Bronchial epithelial cell (primary cell): ENCODE results near the gene PRKAB1. TPM values are rescaled to one million over a fixed set of nuclear protein-coding genes. Genes with fewer than 3 reads are reported as not detected.
A peak's percentile ranks its signal among the peaks of the same experiment; 100 is the strongest.

ENCODE experiments used
- DNase-seq: peaks from one replicate; pipeline ENCODE4 v3.0.0-alpha.2; 2010; ENCODE audit warnings: low read depth
- FAIRE-seq: peaks from 2 replicates; lab custom pipeline; 2011; peaks lifted over from hg19 to GRCh38; lab: Jason Lieb, UNC
- H3K27me3 ChIP-seq: 2 replicates; pipeline ENCODE4 v1.5.1; 2011; ENCODE audit warnings: low read length; ENCODE audit not compliant: control insufficient read depth, insufficient read depth
- H3K36me3 ChIP-seq: 2 replicates; pipeline ENCODE4 v1.5.1; 2011; ENCODE audit warnings: low read length; ENCODE audit not compliant: control insufficient read depth, insufficient read depth
- H3K4me3 ChIP-seq: 2 replicates; pipeline ENCODE4 v1.5.1; 2011; ENCODE audit warnings: mild to moderate bottlenecking, low read depth, low read length, control low read depth
- CTCF ChIP-seq: IDR thresholded peaks from 2 replicates; pipeline ENCODE4 v1.5.1; 2011; ENCODE audit warnings: mild to moderate bottlenecking, moderate library complexity, low read length, control low read depth, inconsistent platforms; ENCODE audit not compliant: insufficient read depth, severe bottlenecking
- total RNA-seq: library from RNA; depleted of rRNA; stranded (reverse); fragments of >200 nt; gene quantifications from 2 replicates; pipeline ENCODE4 v1.2.1, GENCODE V29; 2014

PRKAB1 gene
- total RNA-seq, 1 donor from 2014 or later, result 19.5 TPM

DNA sequence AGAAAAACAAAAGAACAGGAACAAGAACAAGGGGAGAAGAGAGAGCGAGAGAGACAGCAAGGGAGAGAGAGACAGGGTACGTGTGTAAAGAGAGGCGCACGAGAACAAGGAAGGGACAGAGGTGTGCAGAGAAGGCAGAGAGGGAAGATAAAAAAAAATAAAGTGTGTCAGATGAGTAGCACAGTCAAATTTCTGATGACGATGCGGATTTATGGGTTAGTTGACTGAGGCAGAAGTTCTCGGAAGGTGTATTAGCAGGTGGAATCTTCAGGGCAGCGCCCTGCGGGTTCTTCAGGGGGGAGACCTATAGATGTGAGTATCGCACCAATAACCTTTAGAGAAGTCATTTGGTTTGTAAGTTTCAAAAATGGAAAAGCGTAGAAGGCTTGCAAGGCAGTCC, 44.8 kb downstream of the PRKAB1 start:
- no peak for TF ChIP-seq CTCF
- Histone ChIP-seq H3K27me3 (no peaks in the 10 kb centered on the region), H3K4me3 (no peak overlapping the region), H3K36me3 (no peaks in the 10 kb centered on the region)
- DNase-seq (no peak), FAIRE-seq (no peak)

- Histone ChIP-seq H3K27me3 (no peaks in the 10 kb centered on the region), H3K4me3 (no peak overlapping the region), H3K36me3 (no peaks in the 10 kb centered on the region)
- FAIRE-seq (no peak), DNase-seq (no peak)
- no peak for TF ChIP-seq CTCF
These were observed 45.7 kb downstream of the PRKAB1 start for GRCh38 chr12:119713551-119714031.

DNA sequence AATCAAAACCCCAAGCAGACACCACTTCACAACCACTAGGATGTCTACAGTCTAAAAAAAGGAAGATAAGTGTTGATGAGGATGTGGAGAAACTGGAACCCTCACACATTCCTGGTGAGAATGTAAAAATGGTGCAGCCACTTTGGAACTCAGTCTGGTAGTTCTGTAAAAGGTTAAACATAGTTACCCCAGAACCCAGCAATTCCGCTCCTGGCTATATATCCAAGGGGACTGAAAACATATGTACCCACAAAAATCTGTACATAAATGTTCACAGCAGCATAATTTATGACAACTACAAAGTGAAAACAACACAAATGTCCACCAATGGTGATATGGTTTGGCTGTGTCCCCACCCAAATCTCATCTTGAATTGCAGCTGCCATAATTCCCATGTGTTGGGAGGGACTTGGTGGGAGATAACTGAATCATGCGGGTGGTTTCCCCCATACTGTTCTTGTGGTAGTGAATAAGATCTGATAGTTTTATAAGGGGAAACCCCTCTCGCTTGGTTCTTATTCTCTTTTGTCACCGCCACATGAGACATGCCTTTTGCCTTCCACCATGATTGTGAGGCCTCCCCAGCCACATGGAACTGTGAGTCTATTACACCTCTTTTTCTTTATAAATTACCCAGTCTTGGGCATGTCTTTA, 46.8 kb downstream of the PRKAB1 start:
- DNase-seq (no peak), FAIRE-seq (no peak)
- H3K4me3 ChIP-seq, result no peak overlapping the region
- H3K27me3 ChIP-seq, result no peaks in the 10 kb centered on the region
- no peaks in the 10 kb centered on the region for H3K36me3 ChIP-seq
- no peak for TF ChIP-seq CTCF

GRCh38 chr12:119715268-119715620, 47.3 kb downstream of the PRKAB1 start:
- no peak for TF ChIP-seq CTCF
- FAIRE-seq (no peak), DNase-seq (peak; percentile 76)
- Histone ChIP-seq H3K4me3 (no peak overlapping the region), H3K36me3 (no peaks in the 10 kb centered on the region), H3K27me3 (no peaks in the 10 kb centered on the region)

DNA sequence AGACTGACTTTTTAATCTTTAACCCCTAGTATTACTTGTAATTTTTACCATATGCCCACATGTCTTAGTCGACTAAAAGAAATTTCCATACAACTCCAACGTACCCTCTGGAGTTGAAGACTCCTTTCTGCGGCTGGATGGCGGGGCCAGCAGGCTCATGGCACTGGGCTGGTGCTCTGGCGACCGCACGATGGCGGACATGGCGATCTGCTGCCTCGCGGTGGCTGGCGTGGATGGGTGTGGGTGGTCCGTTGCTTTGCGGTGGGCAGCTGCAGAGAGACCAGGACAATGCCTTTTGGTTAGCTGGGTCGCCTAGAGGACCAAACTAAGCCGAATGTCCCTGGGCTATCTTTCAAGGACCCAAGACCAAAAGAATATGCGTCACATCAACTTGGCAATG, 50.2 kb downstream of the PRKAB1 start:
- H3K36me3 ChIP-seq, result no peaks in the 10 kb centered on the region
- H3K27me3 ChIP-seq, result no peaks in the 10 kb centered on the region
- DNase-seq (no peak), FAIRE-seq (no peak)
- TF ChIP-seq CTCF, result no peak
- no peak overlapping the region for H3K4me3 ChIP-seq

- TF ChIP-seq CTCF, result no peak
- no peak for DNase-seq
- no peak overlapping the region for H3K4me3 ChIP-seq
- H3K27me3 ChIP-seq, result no peaks in the 10 kb centered on the region
- FAIRE-seq, result no peak
- H3K36me3 ChIP-seq, result no peaks in the 10 kb centered on the region
These were observed 52.4 kb downstream of the PRKAB1 start for GRCh38 chr12:119720349-119720748.
